T-cell (primary cell): ENCODE results near the gene CDKN2AIP. TPM values are rescaled to one million over a fixed set of nuclear protein-coding genes. Genes with fewer than 3 reads are reported as not detected.
"Not testable (repeated sequence)": the region's sequence is repeated elsewhere in the genome, so short reads cannot be mapped to it uniquely, and the experiment has no call there.

ENCODE experiments used
- ATAC-seq, 4 experiments: fragments of 200-7000 bp in 3 of 4; fragments of 150-1000 bp in 1 of 4; cut with Tn5 transposase; replicated peaks in 1 of 4; 1 replicate in 3 of 4; 2 replicates in 1 of 4; pipeline ENCODE4 v1.10.0; 2021; ENCODE audit warnings: moderate library complexity in 3 of 4, mild to moderate bottlenecking in 2 of 4, moderate number of reproducible peaks in 1 of 4
- CTCF ChIA-PET, 2 donors: fragments of 300-600 bp; sonication (Branson Sonifier 250); formaldehyde crosslinking; loops; one replicate each; lab custom pipeline; 2022; ENCODE audit warnings: antibody characterized with exemption in 2 of 2; lab: Charles Lee
- POLR2A ChIA-PET, 2 donors: fragments of 300-600 bp; sonication (Branson Sonifier 250); formaldehyde crosslinking; loops; one replicate each; lab custom pipeline; 2022; ENCODE audit warnings: antibody characterized with exemption in 2 of 2; lab: Charles Lee
- DNase-seq, 35 experiments: peaks; one replicate each; pipeline versions ENCODE4 v3.0.0 to v3.0.0-alpha.2; 2013 to 2023
- H3K27ac ChIP-seq: one replicate; pipeline ENCODE4 v1.5.1; 2013; ENCODE audit warnings: low read length
- H3K27me3 ChIP-seq, 2 experiments: replicated peaks in 1 of 2; 1 replicate in 1 of 2; 2 replicates in 1 of 2; pipeline versions ENCODE4 v1.6.1 to v1.7.0; 2013; ENCODE audit warnings: low read length in 1 of 2, mixed read lengths in 1 of 2; ENCODE audit not compliant: control insufficient read depth in 2 of 2, insufficient read depth in 2 of 2; ENCODE audit errors: extremely low read depth in 1 of 2
- H3K36me3 ChIP-seq, 2 donors: 1 replicate in 1 of 2; 2 replicates in 1 of 2; pipeline versions ENCODE4 v1.6.1 to v1.7.0; 2013; ENCODE audit warnings: low read length in 1 of 2; ENCODE audit not compliant: control insufficient read depth in 2 of 2, insufficient read depth in 1 of 2; ENCODE audit errors: extremely low read depth in 1 of 2
- H3K4me1 ChIP-seq, 2 experiments: 1 replicate in 1 of 2; 2 replicates in 1 of 2; pipeline versions ENCODE4 v1.6.1 to v1.7.0; 2013; ENCODE audit warnings: low read length in 2 of 2, mixed read lengths in 1 of 2; ENCODE audit not compliant: insufficient read depth in 2 of 2, control insufficient read depth in 1 of 2; ENCODE audit errors: extremely low read depth in 1 of 2
- H3K4me3 ChIP-seq, 2 donors: 1 replicate in 1 of 2; 2 replicates in 1 of 2; pipeline versions ENCODE4 v1.5.1 to v1.7.0; 2013; ENCODE audit warnings: mild to moderate bottlenecking in 2 of 2, low read length in 1 of 2, moderate library complexity in 1 of 2; ENCODE audit not compliant: control insufficient read depth in 1 of 2; ENCODE audit errors: extremely low read depth in 1 of 2
- H3K9me3 ChIP-seq: 2 replicates; pipeline ENCODE4 v1.7.0; 2013
- H3K27ac Mint-ChIP-seq, 2 donors: one replicate each; pipeline ENCODE4 v1.8.0; 2020 to 2021; ENCODE audit warnings: mild to moderate bottlenecking in 2 of 2, mixed read lengths in 2 of 2
- H3K27me3 Mint-ChIP-seq, 2 donors: one replicate each; pipeline ENCODE4 v1.8.0; 2021 to 2022; ENCODE audit warnings: mixed read lengths in 2 of 2
- H3K36me3 Mint-ChIP-seq: one replicate; pipeline ENCODE4 v1.8.0; 2021; ENCODE audit warnings: mixed read lengths
- H3K4me1 Mint-ChIP-seq, 3 donors: one replicate each; pipeline ENCODE4 v1.8.0; 2020 to 2022; ENCODE audit warnings: mixed read lengths in 3 of 3, mild to moderate bottlenecking in 1 of 3
- H3K4me3 Mint-ChIP-seq, 3 donors: one replicate each; pipeline ENCODE4 v1.8.0; 2020 to 2022; ENCODE audit warnings: mild to moderate bottlenecking in 3 of 3, mixed read lengths in 3 of 3, moderate library complexity in 3 of 3
- H3K9me3 Mint-ChIP-seq, 3 donors: one replicate each; pipeline ENCODE4 v1.8.0; 2020 to 2022; ENCODE audit warnings: mixed read lengths in 3 of 3
- WGBS: methylation state at CpG from one replicate; pipeline ENCODE4 v1.1.5; 2013; ENCODE audit warnings: missing lambda C conversion rate; ENCODE audit not compliant: insufficient coverage; 5-methylcytosine and 5-hydroxymethylcytosine counted together
- total RNA-seq, 35 experiments: library from RNA in 6 of 35; stranded (reverse) in 6 of 35; fragments of 120-200 nt in 1 of 35; gene quantifications; one replicate each; pipeline versions ENCODE4 v1.2.1 to v1.2.4 and lab custom pipeline; 2013 to 2026

Gene CDKN2AIP
- total RNA-seq, 5 donors from 2014 or later (not counting 1 experiment from before 2014, with no cell fraction given): 33.0 to 46.6 (median 42.7) TPM

DNA sequence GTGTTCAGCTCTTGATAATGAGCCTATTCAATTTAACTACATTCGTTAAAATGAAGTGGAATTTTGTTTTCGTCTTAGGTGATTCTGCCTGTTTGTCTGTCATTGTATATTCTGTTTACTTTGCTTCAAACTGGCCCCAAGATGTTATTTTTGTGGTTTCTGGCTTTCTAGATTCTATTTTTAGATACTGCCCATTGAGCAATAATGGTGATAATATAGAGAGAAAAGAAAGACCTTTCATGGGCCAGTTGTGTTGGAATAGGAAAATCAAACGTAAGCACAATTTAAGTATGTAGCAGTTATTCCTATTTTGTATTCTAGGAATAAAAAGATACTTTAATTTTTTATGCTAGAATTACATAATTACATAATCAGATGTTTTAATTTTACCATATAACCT, 4.0 kb downstream of the CDKN2AIP start:
- Histone ChIP-seq H3K27me3 (no peaks in the 10 kb centered on the region), H3K4me3 (no peak overlapping the region), H3K27ac (no peak overlapping the region), H3K36me3 (peaks cover 0 to 45% of the 10 kb centered on the region in 2 donors), H3K4me1 (peaks cover 18 to 30% of the 10 kb centered on the region in 2 experiments), H3K9me3 (no peaks in the 10 kb centered on the region)
- WGBS: 100% methylated on average over 2 of the region's 3 CpGs
- no peak for ATAC-seq
- no peak for DNase-seq
- peaks cover 48% of the 10 kb centered on the region for H3K36me3 Mint-ChIP-seq
- ChIA-PET CTCF (interaction anchor here (0.6 to 1.3 kb wide), 3 partner anchors 30 to 61 kb away, joined by 3 to 9 read pairs (median 4); no protein-coding TSS in a partner anchor), POLR2A (no interaction called here)
- H3K4me3 Mint-ChIP-seq: peak overlapping the region; percentile 7 to 97 (median 95)
- no peaks in the 10 kb centered on the region for H3K9me3 Mint-ChIP-seq
- H3K27ac Mint-ChIP-seq: peak overlapping the region; percentile 52 to 70
- H3K4me1 Mint-ChIP-seq: peaks cover 39 to 55% (median 49%) of the 10 kb centered on the region in 3 donors
- no peaks in the 10 kb centered on the region for H3K27me3 Mint-ChIP-seq

DNA sequence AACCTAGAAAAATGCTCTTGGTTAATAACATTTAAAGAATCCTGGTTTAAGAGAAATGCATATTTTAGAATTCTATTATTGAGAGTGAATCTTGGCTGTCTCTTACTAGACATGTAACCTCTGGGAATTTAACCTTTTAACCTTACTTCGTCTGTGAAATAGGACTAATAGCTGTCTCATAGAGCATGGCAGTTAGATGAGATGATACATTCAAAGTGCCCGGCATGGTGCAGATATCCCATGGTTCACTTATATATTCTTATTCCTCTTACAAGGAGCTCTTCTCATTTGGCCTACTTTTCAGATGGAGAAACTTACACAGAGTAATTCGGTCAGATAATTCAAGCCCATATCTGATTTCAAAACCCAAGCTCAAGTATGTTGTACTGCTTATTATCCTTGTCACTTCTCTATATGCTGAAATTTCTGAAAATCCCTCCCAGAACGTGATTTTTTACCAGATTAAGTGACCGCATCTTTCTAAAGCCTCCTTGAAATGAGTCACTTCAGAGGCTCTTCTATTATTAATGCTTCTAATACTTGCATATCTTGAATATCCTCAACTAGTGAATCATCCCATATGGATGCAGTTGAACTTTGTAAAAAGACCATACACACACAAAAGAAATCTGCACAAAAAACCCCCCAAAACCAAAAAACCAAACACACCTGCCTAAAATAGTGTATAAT, 4.9 kb downstream of the CDKN2AIP start:
- 100% methylated on average over 1 of the region's 5 CpGs for WGBS
- ATAC-seq (no peak), DNase-seq (no peak)
- peaks cover 39 to 51% (median 48%) of the 10 kb centered on the region in 3 donors for H3K4me1 Mint-ChIP-seq
- Histone ChIP-seq H3K4me1 (peaks cover 13 to 29% of the 10 kb centered on the region in 2 experiments), H3K27ac (no peak overlapping the region), H3K9me3 (no peaks in the 10 kb centered on the region), H3K4me3 (no peak overlapping the region), H3K36me3 (peaks cover 0 to 51% of the 10 kb centered on the region in 2 donors), H3K27me3 (no peaks in the 10 kb centered on the region)
- peak overlapping the region; percentile 32 to 41 for H3K27ac Mint-ChIP-seq
- CTCF ChIA-PET: no interaction called here
- no peak overlapping the region for H3K4me3 Mint-ChIP-seq
- no peaks in the 10 kb centered on the region for H3K9me3 Mint-ChIP-seq
- POLR2A ChIA-PET: no interaction called here
- no peaks in the 10 kb centered on the region for H3K27me3 Mint-ChIP-seq
- H3K36me3 Mint-ChIP-seq: peaks cover 48% of the 10 kb centered on the region

DNA sequence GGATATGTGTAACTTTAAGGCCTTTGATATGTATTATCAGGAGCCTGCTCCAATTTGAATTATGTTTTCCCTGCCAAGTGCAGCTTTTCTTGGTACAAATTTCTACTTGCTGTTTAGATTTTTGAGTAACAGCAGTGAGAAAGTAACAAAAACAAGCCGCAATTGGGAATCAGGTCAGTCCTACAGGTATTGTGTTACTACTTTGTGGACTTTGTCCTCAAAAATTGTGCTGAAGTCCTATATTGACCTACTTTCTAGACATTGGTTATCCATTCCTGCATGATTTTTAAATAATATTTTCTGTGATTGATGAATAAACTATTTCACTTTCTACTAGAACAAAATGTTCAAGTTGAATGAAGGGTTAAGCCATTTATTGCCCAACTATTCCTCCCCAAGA, 5.7 kb downstream of the CDKN2AIP start:
- Mint-ChIP-seq H3K27ac (no peak overlapping the region), H3K4me3 (no peak overlapping the region), H3K36me3 (peaks cover 48% of the 10 kb centered on the region), H3K4me1 (peaks cover 39 to 52% (median 52%) of the 10 kb centered on the region in 3 donors), H3K27me3 (no peaks in the 10 kb centered on the region), H3K9me3 (no peaks in the 10 kb centered on the region)
- Histone ChIP-seq H3K36me3 (peaks cover 0 to 51% of the 10 kb centered on the region in 2 donors), H3K4me1 (peaks cover 12 to 29% of the 10 kb centered on the region in 2 experiments), H3K4me3 (no peak overlapping the region), H3K9me3 (no peaks in the 10 kb centered on the region), H3K27ac (no peak overlapping the region), H3K27me3 (no peaks in the 10 kb centered on the region)
- ATAC-seq (no peak), DNase-seq (no peak)
- WGBS: 100% methylated on average over 1 of the region's 1 CpG
- POLR2A ChIA-PET: interaction anchor here in 1 of 2 donors (0.6 kb wide), 1 partner anchor 966 kb away, joined by 6 read pairs; no protein-coding TSS in a partner anchor
- CTCF ChIA-PET: no interaction called here

DNA sequence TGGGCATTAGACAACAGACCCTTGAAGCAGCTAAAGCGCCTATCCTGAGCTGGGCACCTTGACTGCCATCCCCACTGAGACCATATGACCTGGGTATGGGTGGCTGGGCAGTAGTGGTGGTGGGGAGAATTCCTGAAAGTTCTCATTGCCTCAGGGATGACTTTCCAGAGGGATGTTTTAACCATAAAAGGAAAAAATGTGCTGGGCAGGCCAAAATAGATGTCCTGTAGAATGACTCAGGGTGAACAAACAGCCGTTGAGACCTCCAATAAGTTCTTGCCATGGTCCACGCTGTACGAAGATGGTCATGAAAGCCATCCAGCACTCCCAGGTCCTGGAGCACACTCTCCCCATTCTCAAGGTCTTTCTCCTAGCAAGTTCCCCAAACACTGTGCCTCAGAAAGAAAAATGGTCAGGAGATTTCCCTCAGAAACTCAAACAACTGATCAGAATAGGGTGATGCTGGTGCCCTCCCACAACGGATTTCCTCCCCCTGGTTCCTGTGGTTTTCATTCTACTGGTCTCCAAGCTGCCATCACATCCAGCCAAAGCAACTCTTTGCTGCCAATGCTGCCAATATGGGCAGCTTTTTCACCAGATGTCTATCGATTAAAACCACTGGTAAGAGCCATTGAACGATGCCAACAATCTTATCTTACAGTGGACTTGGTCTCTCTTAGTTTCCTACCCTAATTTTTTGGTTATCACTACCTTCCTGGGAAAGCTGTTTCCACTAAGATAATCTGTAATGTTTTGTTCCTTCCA, 11.2 kb downstream of the CDKN2AIP start:
- Mint-ChIP-seq H3K36me3 (peaks cover 11% of the 10 kb centered on the region), H3K27ac (peak overlapping the region; percentile 43 to 64), H3K9me3 (peaks cover 0 to 5% (median 0%) of the 10 kb centered on the region in 3 donors), H3K4me1 (peaks cover 11 to 21% (median 21%) of the 10 kb centered on the region in 3 donors), H3K4me3 (peak overlapping the region in 1 of 3 donors; percentile 29), H3K27me3 (no peaks in the 10 kb centered on the region)
- ChIA-PET CTCF (no interaction called here), POLR2A (no interaction called here)
- no peaks in the 10 kb centered on the region for H3K27me3 ChIP-seq
- no peak for DNase-seq
- H3K4me3 ChIP-seq: no peak overlapping the region
- H3K4me1 ChIP-seq: peaks cover 0 to 7% of the 10 kb centered on the region in 2 experiments
- peak in 2 of 4 experiments; percentile 11 to 54 for ATAC-seq
- H3K9me3 ChIP-seq: no peaks in the 10 kb centered on the region
- H3K27ac ChIP-seq: no peak overlapping the region
- H3K36me3 ChIP-seq: peaks cover 0 to 13% of the 10 kb centered on the region in 2 donors
- 13% methylated on average over 4 of the region's 7 CpGs for WGBS

DNA sequence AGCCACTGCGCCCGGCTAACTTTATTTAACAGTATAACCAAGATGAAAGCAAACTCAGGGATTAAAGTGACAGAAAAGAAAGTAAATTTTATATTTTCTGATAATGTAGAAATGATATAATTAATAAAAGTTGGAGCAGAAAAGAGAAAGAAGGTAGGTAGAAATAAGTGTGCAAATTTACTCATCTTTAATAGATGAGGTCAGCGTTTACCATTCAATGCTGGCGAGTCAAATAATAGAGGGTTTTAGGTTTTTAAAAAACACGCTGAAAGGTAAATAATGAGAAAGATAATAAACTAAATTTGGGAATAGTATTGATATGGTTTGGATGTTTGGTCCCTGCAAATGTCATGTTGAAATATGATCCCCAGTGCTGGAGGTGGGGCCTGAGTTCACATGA, 13.6 kb downstream of the CDKN2AIP start:
- Histone ChIP-seq H3K36me3 (peaks cover 0 to 8% of the 10 kb centered on the region in 2 donors), H3K27ac (no peak overlapping the region), H3K27me3 (no peaks in the 10 kb centered on the region), H3K4me1 (peaks cover 0 to 7% of the 10 kb centered on the region in 2 experiments), H3K4me3 (no peak overlapping the region), H3K9me3 (no peaks in the 10 kb centered on the region)
- H3K27ac Mint-ChIP-seq: no peak overlapping the region
- ChIA-PET CTCF (no interaction called here), POLR2A (no interaction called here)
- H3K27me3 Mint-ChIP-seq: no peaks in the 10 kb centered on the region
- peaks cover 6% of the 10 kb centered on the region for H3K36me3 Mint-ChIP-seq
- peaks cover 11 to 19% (median 18%) of the 10 kb centered on the region in 3 donors for H3K4me1 Mint-ChIP-seq
- H3K4me3 Mint-ChIP-seq: no peak overlapping the region
- WGBS: 100% methylated on average over 2 of the region's 5 CpGs
- peaks cover 0 to 5% (median 0%) of the 10 kb centered on the region in 3 donors for H3K9me3 Mint-ChIP-seq
- DNase-seq (no peak), ATAC-seq (no peak)

DNA sequence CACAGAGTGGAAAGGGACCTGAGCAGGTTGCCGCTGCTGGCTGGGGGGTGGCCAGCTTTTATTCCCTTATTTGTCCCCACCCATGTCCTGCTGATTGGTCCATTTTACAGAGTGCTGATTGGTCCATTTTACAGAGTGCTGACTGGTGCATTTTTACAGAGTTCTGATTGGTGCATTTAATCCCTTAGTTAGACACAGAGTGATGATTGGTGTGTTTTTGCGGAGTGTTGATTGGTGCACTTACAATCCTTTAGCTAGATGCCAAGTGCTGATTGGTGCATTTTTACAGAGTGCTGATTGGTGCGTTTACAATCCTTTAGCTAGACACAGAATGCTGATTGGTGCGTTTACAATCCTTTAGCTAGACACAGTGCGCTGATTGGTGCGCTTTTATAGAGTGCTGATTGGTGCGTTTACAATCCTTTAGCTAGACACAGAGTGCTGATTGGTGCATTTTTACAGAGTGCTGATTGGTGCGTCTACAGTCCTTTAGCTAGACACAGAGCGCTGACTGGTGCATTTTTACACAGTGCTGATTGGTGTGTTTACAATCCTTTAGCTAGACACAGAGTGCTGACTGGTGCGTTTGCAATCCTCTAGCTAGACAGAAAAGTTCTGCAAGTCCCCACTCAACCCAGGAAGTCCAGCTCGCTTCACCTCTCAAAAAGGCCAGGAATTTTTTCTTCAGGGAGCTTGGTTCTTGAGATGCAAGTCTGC, 19.6 kb downstream of the CDKN2AIP start:
- H3K36me3 ChIP-seq, H3K9me3 Mint-ChIP-seq, H3K9me3 ChIP-seq, H3K4me3 Mint-ChIP-seq, H3K4me1 Mint-ChIP-seq, H3K27ac Mint-ChIP-seq, CTCF ChIA-PET, POLR2A ChIA-PET, ATAC-seq, H3K27ac ChIP-seq, H3K27me3 Mint-ChIP-seq, H3K4me1 ChIP-seq, DNase-seq, H3K27me3 ChIP-seq, H3K36me3 Mint-ChIP-seq, H3K4me3 ChIP-seq: not testable (repeated sequence)
- WGBS: 66% methylated on average over 6 of the region's 11 CpGs
